HG03097 (cell line): ENCODE measurements around the gene VWA8.
"Not testable (repeated sequence)": the region's sequence is repeated elsewhere in the genome, so short reads cannot be mapped to it uniquely, and the experiment has no call there.

Experiments used
- ATAC-seq: cut with Tn5 transposase; IDR thresholded peaks from one replicate; pipeline ENCODE4 v1.9.1; 2021; ENCODE audit not compliant: unreplicated experiment, low FRiP score

VWA8 gene

GRCh38 chr13:41599619-41600018 is 361.3 kb downstream of the VWA8 start:
- ATAC-seq: no peak

DNA sequence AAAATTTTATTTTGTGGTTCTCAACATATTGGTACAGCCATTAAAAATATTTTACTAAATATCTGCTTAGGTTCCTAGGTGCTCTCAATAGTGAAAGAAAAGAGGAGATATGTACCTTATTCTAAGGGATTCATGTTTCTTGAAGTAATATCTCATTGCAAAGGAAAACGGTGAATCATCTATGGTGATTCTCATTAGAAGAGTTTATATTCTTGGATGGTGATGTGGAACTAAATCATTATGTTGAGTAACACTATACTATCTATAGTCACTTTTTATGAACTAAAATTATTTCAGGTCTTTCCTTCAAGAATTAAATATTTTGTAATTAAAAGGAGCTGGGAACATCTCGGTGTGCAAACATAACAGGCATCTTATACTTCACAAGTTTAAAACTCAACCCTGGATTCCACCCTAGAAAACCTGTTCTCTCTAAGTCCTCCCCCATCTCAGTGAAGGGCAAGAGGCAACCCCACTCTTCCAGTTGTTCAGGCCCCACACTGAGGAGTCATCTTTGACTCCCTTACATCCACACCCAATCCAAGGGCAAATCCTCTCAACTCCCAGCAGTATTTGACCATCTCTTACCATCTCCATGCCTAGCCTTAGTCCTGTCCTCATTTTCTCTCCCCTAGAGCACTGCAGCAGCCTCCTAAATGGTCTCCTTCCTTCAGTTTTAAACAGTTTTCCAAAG is 363.4 kb downstream of the VWA8 start:
- ATAC-seq: no peak

- ATAC-seq: no peak
Measured at GRCh38 chr13:41596190-41596589, 364.7 kb downstream of the VWA8 start.

DNA sequence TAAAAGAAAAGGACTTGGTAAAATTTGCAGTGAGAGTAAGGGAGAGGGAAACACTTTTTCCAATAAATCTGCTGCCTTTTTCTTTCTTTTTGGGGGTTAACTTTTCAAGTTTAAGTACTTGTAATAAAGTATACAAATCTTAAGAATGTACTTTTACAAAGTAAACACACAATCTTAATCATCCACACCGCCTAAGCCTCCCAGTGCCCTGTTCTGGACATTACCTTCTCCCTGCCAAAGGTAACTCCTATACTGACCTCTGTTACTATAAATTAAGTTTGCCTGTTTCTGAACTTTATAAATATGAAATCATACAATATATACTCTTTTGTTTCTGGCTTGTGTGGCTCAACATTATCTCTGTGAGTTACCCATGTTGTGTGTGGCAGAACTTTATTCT is 365.6 kb downstream of the VWA8 start:
- ATAC-seq: no peak

DNA sequence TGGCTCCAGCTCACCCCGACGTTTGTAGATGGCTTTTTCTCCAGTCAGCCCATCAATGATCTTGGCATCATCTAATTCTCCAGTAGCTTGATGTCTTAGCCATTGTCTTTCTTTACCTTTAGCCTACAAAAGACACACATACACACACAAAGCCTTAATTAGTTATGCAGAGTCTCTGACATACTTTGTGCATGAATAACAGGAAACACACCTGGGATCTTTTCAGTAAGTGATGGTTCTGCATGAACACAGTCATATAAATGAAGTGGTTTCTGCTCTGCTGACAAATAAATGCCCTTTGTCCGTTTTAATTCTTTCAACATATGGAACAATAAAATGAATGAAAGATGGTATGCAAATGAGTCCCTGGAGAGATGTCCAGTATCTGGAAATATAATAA is 370.3 kb downstream of the VWA8 start:
- no peak for ATAC-seq

GRCh38 chr13:41590122-41590521 is 370.8 kb downstream of the VWA8 start:
- no peak for ATAC-seq

GRCh38 chr13:41589434-41589833 is 371.5 kb downstream of the VWA8 start:
- no peak for ATAC-seq

- no peak for ATAC-seq
Measured at GRCh38 chr13:41588899-41589298, 372.0 kb downstream of the VWA8 start.

DNA sequence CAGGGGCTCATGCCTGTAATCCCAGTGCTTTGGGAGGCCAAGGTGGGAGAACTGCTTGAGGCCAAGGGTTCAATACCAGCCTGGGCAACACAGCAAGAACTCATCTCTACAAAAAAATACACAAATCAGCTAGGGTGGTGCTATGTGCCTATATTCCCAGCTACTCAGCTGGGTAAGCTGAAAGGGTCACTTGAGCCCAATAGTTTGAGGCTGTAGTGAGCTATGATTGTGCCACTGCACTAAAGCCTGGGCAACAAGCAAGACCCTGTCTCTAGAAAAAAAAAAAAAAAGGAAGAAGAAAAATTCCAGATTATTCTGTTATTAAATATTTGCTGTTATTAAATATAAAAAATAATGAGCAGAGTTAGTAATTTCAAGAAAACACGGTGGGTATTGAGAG is 372.5 kb downstream of the VWA8 start:
- ATAC-seq: no peak

GRCh38 chr13:41587490-41587889 is 373.4 kb downstream of the VWA8 start:
- no peak for ATAC-seq

DNA sequence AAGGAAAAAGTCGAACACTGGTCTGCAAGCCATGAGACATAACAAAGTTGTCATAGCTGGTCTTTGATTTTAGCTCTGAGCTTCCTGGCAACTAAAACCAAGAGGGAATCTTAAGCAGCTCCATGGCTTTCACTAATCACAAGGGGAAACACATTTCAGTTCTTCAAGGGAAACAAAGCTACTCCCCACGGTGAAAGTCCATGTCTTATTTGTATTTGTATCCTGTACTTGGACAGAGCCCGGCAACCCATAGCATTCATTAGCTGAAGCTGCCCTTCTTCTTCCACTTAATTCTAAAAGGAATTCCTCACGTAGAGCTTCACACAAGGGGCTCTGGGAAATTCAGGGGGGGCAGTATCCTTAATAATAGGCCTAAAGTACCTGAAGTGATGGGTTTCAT is 374.7 kb downstream of the VWA8 start:
- no peak for ATAC-seq

DNA sequence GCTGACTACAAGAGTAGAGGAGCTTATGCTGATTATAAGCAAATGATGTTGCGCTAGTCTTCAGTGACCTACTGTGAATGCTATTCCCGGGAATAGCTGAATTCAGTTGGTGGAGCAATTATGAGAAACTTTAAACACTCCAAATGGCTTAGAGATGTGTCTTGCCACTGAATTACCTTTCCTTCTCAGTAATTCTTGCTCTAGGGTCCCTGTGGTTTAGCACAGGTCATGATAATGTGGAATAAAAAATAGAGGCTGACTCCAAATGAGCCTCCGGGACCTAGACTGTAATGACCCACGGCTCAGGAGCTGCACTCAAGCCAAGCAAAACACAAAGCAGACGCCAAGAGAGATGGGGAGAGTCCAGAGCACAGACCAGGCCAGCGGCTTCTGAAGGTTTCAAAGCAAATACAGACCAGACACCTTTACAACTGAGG is 378.9 kb downstream of the VWA8 start:
- no peak for ATAC-seq

DNA sequence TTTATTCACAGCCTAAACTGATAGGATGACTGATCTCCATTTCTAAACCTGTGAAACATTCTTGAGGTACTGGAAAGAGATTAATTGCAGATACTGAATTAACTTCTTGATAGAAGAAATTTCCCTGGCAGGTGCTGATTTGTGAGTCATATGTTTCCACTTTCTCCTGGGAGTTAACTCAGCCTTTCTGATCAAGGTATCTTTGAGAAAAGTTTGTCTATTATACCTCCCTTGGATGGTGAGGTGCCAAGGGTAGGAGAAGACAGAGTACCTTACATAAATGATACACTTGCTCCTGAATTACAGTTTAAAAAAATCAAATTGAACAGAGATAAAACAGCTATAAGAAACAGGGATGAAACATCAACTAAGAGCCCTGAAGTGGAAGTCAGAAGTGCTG is 380.6 kb downstream of the VWA8 start:
- ATAC-seq: no peak

DNA sequence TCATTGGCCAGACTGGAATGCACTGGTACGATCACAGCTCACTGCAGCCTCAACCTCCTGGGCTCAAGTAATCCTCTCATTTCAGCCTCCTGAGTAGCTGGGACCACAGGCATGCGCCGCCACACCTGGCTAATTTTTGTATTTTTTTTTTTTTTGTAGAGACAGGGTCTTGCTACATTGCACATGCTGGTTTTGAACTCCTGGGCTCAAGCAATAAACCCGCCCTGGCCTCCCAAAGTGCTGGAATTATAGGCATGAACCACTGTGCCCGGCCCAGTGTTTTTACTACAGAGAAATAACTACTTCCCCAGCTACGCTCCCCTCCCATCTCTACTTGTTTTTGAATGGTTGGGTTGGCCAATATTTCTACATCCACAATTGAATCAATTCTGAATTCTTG is 381.0 kb downstream of the VWA8 start:
- no peak for ATAC-seq

DNA sequence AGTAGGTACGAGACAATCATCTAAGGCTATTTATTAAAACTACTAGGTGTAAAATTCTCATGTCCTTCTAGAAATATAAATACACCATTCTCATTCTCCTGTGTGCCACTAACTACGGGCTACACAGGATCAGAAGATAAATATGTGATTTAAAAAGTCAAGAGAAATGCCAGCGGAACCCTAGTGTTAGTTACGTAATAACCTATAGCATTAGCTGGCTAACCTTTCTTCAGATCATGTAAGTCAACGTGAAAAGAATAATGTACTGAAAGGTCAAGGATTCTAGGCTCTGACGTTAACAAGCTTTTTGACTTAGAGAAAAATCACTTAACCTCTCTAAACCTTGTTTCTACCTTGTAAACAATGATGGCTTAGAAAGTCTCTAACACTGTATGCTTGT is 381.7 kb downstream of the VWA8 start:
- ATAC-seq: no peak

DNA sequence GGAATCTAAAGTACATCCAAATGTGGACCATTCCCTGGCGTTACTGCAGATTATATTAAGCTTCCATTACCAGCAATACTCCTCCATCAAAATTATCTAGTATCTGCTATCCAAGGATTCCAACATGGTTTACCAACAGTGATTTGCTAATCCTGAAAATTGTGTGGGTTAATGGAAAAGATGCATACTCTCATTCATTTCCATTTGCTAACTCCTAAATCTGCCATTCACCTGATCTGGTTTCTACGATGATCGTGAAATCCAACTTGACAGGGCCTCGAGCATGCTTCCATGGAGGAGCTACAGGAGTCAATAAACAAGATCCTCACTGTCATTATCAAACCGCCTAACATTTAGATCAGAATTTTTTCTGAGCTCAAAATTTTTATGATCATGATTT is 382.5 kb downstream of the VWA8 start:
- ATAC-seq: no peak

DNA sequence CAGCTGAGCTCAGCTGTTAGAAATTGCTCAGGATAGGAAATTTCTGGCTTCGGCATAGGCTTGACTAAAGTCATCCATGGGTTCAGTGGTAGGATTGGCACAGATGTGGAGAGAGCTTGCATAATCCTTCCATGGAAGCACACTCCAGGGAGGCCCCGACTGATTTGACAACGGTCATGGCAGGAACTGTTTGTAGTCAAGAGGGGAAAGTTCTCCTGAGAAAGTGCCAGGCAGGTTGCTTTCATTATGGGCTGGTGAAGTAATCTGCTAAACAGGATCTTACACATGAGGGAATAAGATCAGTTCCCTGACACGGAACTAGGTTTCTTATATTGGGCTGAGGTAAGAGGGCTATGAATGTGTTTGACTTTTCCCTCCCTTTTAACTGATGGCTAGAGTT is 383.5 kb downstream of the VWA8 start:
- ATAC-seq: no peak

- ATAC-seq: not testable (repeated sequence)
Measured at GRCh38 chr13:41573640-41574039, 387.3 kb downstream of the VWA8 start.

GRCh38 chr13:41571817-41572340 is 389.0 kb downstream of the VWA8 start:
- not testable (repeated sequence) for ATAC-seq

DNA sequence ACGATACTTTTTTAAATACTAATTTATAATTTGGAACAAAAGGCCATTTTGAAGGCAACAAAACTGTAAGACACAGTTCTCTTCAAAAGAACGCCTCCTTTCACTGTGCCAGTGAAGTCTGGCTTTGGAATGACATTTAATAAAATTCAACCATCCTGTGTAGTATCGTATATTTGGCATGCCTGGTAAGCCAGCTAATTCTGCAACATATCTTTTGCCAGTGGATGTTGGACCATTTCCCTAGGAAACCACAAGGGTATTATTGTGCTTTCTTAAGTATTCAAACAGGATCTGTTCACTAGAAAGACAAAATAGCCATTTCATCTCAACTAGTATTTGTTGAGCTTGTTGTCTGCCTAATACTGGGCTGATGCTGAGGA is 391.9 kb downstream of the VWA8 start:
- no peak for ATAC-seq

- ATAC-seq: no peak
Measured at GRCh38 chr13:41568143-41568971, 392.6 kb downstream of the VWA8 start.

DNA sequence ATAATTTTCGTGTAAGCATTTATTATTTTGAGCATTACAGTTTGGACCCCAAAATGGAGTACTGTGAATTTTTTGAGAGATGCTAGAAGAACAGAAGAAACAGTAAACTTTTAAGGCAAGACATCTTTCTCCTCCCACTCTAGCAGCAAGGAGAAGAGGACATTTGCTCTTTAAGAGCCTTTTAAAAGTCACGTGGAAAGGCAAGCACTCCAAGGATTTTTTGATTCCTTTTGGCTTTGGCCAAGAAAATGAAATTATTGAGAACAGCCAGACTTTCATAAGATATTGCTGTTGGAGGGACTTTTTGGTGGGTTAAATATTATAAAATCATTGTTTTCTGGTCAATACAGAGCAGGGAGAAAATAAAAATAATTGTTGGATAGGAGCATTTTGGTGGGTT is 393.5 kb downstream of the VWA8 start:
- ATAC-seq: no peak
